SH-SY5Y (cell line): ENCODE results near the gene AARSD1.

ENCODE experiments used
- GATA2 ChIP-seq: IDR thresholded peaks from 2 replicates; pipeline ENCODE4 v1.6.1; 2011; ENCODE audit warnings: mild to moderate bottlenecking, low read depth, low read length
- GATA3 ChIP-seq: IDR thresholded peaks from 2 replicates; pipeline ENCODE4 v1.6.1; 2011; ENCODE audit warnings: low read depth, mild to moderate bottlenecking, low read length, moderate library complexity

Gene AARSD1

GRCh38 chr17:42989726-42990652 is 25.7 kb upstream of the AARSD1 start:
- TF ChIP-seq GATA3 (no peak), GATA2 (no peak)

- TF ChIP-seq GATA3 (no peak), GATA2 (no peak)
Observed at GRCh38 chr17:42989141-42989540, 24.9 kb upstream of the AARSD1 start.

DNA sequence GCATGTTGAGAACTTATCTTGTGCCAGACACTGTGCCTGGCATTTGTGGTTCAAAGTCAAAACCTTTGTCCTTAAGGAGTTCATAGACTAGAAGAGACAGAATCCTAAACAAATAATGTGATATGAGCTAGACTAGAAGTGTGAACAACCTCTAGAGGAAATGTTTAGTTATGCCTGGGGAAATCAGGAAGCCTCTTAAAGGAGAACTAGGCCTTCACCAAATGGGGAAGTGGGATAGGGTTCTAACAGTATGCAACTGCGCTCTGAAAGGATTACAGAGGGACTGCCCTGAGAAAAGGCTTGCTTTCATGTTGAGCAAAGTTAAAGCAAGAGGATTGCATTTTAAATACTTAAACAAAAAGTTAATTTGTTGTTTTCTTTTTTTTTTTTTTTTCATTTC is 21.0 kb upstream of the AARSD1 start:
- no peak for TF ChIP-seq GATA2
- no peak for TF ChIP-seq GATA3

DNA sequence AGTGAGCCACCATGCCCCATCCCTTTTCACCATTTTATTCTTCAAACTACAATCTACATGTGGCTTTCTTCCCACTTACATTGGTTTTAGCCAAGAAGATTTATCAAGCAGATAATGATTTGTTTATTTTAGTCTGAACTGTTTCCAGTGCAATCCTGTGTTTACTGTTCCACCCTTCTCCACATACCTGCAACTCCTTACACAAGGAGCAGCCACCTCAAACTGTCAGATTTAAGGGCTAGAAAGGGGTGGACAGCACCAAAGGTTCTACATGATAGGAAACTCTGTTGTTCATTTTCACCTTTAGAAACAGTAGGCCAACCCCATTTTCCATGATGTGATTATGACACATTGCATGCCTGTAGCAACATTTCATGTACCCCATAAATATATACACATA is 18.0 kb upstream of the AARSD1 start:
- TF ChIP-seq GATA3, result no peak

GRCh38 chr17:42980766-42981397 is 16.6 kb upstream of the AARSD1 start:
- TF ChIP-seq GATA2, result no peak
- no peak for TF ChIP-seq GATA3

GRCh38 chr17:42980274-42980765 is 16.1 kb upstream of the AARSD1 start, which contains the start of gene RUNDC1:
Gene RUNDC1, plus strand, starts transcription at chr17:42980565. Its CDS starts 12 bp downstream, at chr17:42980577.
- TF ChIP-seq GATA3 (no peak), GATA2 (no peak)

- TF ChIP-seq GATA3 (no peak), GATA2 (peak; percentile 71)
Observed at GRCh38 chr17:42979511-42980273, 15.4 kb upstream of the AARSD1 start, which contains the start of gene PTGES3L. Gene PTGES3L, minus strand, starts transcription at chr17:42980080. Its CDS starts 27 bp downstream, at chr17:42980053.

DNA sequence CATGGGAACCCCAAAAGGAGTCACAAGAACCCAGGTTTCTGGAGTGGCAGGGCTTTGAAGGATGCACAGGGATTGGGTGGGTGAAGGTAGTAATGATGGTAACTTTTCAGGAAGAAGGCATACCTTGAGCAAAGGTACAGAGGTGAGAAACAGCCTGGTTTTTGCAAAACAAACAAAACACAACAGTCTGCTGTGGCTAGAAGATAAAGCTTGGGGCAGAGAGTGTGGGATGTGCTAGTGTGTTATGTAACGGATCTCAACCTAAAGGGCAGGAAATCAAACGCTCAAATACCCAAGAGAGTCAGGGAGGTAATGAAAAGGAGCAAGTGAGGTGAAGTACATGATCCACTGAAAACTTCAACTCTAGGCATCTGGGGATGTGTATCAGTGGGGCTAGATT is 11.0 kb upstream of the AARSD1 start:
- TF ChIP-seq GATA2 (no peak), GATA3 (no peak)

GRCh38 chr17:42971589-42971988 is 7.3 kb upstream of the AARSD1 start:
- no peak for TF ChIP-seq GATA3
- no peak for TF ChIP-seq GATA2

GRCh38 chr17:42969001-42969581 is 4.8 kb upstream of the AARSD1 start:
- TF ChIP-seq GATA3 (no peak), GATA2 (no peak)

GRCh38 chr17:42967925-42968324 is 3.7 kb upstream of the AARSD1 start:
- TF ChIP-seq GATA2, result no peak
- TF ChIP-seq GATA3, result no peak

DNA sequence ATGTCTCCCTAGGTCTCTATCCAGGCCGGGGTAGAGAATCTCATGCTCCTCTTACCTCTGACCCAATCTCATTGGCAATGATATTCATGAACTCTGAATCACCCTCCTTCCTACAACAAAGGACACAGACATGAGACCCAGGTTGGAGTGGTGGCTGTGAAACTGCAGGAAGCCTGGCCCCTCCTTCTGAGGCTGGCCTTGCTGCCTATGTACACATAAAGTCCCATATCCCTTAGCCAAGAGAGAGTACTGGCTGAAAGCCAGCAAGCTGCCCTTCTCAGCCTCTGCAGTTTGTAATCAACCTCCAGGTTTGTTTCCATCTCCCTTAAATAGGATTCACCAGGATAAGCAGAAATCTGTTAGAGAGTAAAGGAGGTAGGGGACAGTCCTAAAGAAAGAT is 10.6 kb downstream of the AARSD1 start:
- no peak for TF ChIP-seq GATA2
- TF ChIP-seq GATA3, result no peak

GRCh38 chr17:42950044-42950783 is 14.0 kb downstream of the AARSD1 start:
- TF ChIP-seq GATA2, result no peak
- no peak for TF ChIP-seq GATA3

DNA sequence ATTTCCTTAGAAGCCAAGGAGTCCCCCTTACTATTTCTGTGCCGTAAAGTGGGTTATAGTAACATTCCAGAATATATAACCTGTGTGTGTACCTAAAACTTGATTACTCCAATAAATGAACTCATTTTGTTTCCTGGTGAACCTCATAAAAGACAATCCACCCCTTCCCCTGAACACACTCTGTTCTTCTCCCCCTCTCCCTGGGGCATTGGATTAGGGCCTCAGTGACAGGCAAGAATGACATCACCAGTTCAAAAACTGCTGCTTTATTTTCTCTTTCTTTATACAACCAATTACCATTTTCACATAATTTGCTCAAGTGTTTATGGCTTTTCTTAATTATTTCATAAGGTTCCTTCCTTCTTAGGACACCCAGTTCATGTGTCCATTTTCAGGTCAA is 17.4 kb downstream of the AARSD1 start:
- no peak for TF ChIP-seq GATA3
